Uterus (tissue), 2 donors: ENCODE data around the gene HMG20B.
"Not testable (repeated sequence)": the region's sequence is repeated elsewhere in the genome, so short reads cannot be mapped to it uniquely, and the experiment has no call there.

Source experiments
- CTCF ChIP-seq, 4 experiments: fragments of 200-600 bp in 2 of 4; fragments of 450-650 bp in 2 of 4; sonication (generic) in 2 of 4; IDR thresholded peaks; one replicate each; pipeline ENCODE4 v1.5.1; 2016 to 2019; ENCODE audit warnings: antibody characterized with exemption in 4 of 4, mild to moderate bottlenecking in 2 of 4, moderate library complexity in 1 of 4
- POLR2A ChIP-seq, 2 donors: fragments of 450-650 bp; IDR thresholded peaks; one replicate each; pipeline ENCODE4 v1.6.1; 2016; ENCODE audit warnings: antibody characterized with exemption in 2 of 2, mild to moderate bottlenecking in 1 of 2, moderate library complexity in 1 of 2

DNA sequence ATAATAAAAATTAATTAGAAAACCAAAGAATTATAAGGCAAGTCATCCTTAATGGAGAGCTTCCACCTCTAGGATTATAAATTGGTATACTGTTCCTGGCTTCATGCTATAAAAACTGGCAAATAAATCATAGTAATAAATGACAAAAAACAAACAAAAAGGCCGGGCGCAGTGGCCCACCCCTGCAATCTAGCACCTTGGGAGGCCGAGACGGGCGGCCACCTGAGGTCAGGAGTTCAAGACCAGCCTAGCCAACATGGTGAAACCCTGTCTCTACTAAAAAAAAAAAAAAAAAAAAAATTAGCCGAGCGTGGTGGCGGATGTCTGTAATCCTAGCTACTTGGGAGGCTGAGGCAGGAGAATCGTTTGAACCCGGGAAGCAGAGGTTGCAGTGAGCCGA lies 2.7 kb upstream of the HMG20B start:
- TF ChIP-seq CTCF, POLR2A (IDR thresholded peaks at IDR 0.05): not testable (repeated sequence)
